ENCODE data around the gene CD14. TPM values are rescaled to one million over a fixed set of nuclear protein-coding genes. Genes with fewer than 3 reads are reported as not detected.

The CD14 gene
- total RNA-seq, 1 experiment from 2014 or later: 0.13 TPM

GRCh38 chr5:140647042-140647419 is 14.1 kb upstream of the CD14 start:
- Histone ChIP-seq H3K18ac (ENCODE audit: insufficient read length, low read depth, low read length) (no peak overlapping the region), H3K9me3 (ENCODE audit: control insufficient read depth, low read depth, low read length) (no peaks in the 10 kb centered on the region), H3K23ac (ENCODE audit: insufficient read length, low read depth, low read length) (no peak overlapping the region), H2AFZ (ENCODE audit: low read length) (no peak overlapping the region), H3K4ac (ENCODE audit: low read depth, low read length) (no peak overlapping the region), H2BK15ac (ENCODE audit: low read depth, low read length) (no peak overlapping the region), H4K5ac (ENCODE audit: insufficient read length, low read depth, low read length) (no peak overlapping the region), H4K91ac (ENCODE audit: insufficient read length, low read depth, low read length) (no peak overlapping the region), H2BK20ac (ENCODE audit: low read depth, low read length, poor library complexity, severe bottlenecking) (no peak overlapping the region), H3K27ac (ENCODE audit: insufficient read length, low read depth, low read length) (no peak overlapping the region), H3K79me2 (ENCODE audit: insufficient read depth, low read length) (no peaks in the 10 kb centered on the region), H3K56ac (ENCODE audit: insufficient read length, low read depth, low read length) (no peak overlapping the region), H4K8ac (replicated peaks; ENCODE audit: insufficient read length, low read depth, low read length) (no peak overlapping the region), H2AK5ac (ENCODE audit: insufficient read length, low read length) (no peak overlapping the region), H3K79me1 (ENCODE audit: insufficient read depth, low read depth, low read length, poor library complexity, severe bottlenecking) (no peaks in the 10 kb centered on the region), H3K4me2 (ENCODE audit: insufficient read depth, insufficient read length, low read length) (peak overlapping the region; percentile 84), H4K20me1 (ENCODE audit: control insufficient read depth, insufficient read depth, insufficient read length) (no peaks in the 10 kb centered on the region), H2BK5ac (ENCODE audit: insufficient read length, low read length) (no peak overlapping the region), H2BK12ac (ENCODE audit: insufficient read length, low read depth, low read length) (no peak overlapping the region), H3K27me3 (ENCODE audit: insufficient read depth, low read length) (no peaks in the 10 kb centered on the region), H2BK120ac (ENCODE audit: low read depth, low read length, poor library complexity, severe bottlenecking) (no peak overlapping the region), H3K4me1 (ENCODE audit: insufficient read depth, low read length) (no peaks in the 10 kb centered on the region), H3K14ac (ENCODE audit: insufficient read depth, low read length) (peak overlapping the region; percentile 84), H3K23me2 (ENCODE audit: insufficient read length, low read depth, low read length, poor library complexity, severe bottlenecking) (peaks cover 10% of the 10 kb centered on the region), H3T11ph (ENCODE audit: low read length) (no peak overlapping the region), H3K9ac (ENCODE audit: extremely low read depth, insufficient read length, low read length) (peak overlapping the region; percentile 85)
- WGBS (ENCODE audit: extremely low coverage, insufficient read length, low lambda C conversion rate): no CpG with 5 or more reads among the region's 27 CpGs
- Mint-ChIP-seq H3K4me3 (peak overlapping the region; percentile 99 to 100), H3K4me1 (peaks cover 8 to 14% of the 10 kb centered on the region in 2 experiments), H3K27me3 (ENCODE audit: low read depth) (no peaks in the 10 kb centered on the region; the same call in 1 of the 2 replicates), H3K36me3 (ENCODE audit: insufficient read depth in 1 of 3, low read depth in 3 of 3) (peaks cover 38 to 67% (median 64%) of the 10 kb centered on the region in 3 experiments), H3K9me3 (peaks cover 0 to 2% of the 10 kb centered on the region in 2 experiments; a peak in 1 of 5 replicates), H3K27ac (peak overlapping the region in 2 of 3 experiments; percentile 18 to 90; a peak in 3 of 7 replicates)
- TF ChIP-seq CTCF (conservative IDR thresholded peaks at IDR 0.05): no peak
- no peak for DNase-seq

Data from H9 (cell line).